UCSD-AML1 (cell line): ENCODE measurements around the gene SNN.

Experiments
- DNase-seq: peaks from one replicate; lab custom pipeline; 2025; ENCODE audit not compliant: unreplicated experiment; lab: John Stamatoyannopoulos, UW

The SNN gene

GRCh38 chr16:11667824-11668622, at the start of gene SNN:
SNN (plus strand) TSS chr16:11668455; CDS start chr16:11676060, 7,605 bp downstream.
- DNase-seq, result peak; percentile 91

- DNase-seq, result peak; percentile 50
Observed at GRCh38 chr16:11619327-11619851, 48.9 kb upstream of the SNN start.

GRCh38 chr16:11620243-11621003, 47.8 kb upstream of the SNN start:
- no peak for DNase-seq

- no peak for DNase-seq
Observed at GRCh38 chr16:11621539-11621919, 46.7 kb upstream of the SNN start.

GRCh38 chr16:11621920-11622651, 46.2 kb upstream of the SNN start:
- no peak for DNase-seq

- DNase-seq, result no peak
Observed at GRCh38 chr16:11624205-11624604, 44.0 kb upstream of the SNN start.

DNA sequence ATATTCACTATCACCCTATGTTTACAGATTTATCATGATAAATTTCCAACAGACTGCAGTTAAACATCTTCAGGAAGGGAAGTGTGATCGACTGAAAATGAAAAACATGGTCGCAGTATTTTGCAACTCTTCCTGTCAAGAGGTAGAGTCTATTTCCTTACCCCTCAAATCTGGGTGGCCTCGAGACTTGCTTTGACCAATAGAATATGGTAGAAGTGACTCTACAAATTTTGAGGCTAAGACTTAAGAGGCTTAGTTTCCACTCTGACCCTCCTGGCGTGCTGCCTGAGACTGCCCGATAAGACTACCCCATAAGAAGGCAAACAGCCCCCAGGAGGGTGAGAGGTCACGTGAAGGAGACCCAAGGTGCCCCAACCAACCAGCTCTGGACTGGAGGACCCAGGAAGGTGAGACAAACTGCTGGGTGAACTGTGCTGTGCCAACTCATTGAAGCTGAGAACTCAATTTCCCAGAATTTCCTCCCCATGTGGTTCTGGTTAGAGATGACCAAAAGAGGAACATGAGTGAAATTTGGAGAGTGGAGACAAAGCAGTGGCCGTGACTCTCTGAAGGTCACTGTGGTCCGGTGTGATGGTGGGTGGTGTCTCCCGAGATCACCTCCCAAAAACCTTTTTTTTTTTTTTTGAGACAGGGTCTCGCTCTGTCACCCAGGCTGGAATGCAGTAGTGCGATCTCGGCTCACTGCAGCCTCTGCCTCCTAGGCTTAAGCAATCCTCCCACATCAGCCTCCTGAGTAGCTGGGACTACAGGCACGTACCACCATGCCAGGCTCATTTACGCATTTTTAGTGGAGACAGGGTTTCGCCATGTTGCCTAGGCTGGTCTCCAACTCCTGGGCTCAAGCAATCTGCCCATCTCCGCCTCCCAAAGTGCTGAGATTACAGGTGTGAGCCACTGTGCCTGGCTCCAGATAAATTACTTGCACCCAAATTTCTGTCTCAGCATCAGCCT, 43.3 kb upstream of the SNN start:
- DNase-seq, result peak; percentile 36

DNA sequence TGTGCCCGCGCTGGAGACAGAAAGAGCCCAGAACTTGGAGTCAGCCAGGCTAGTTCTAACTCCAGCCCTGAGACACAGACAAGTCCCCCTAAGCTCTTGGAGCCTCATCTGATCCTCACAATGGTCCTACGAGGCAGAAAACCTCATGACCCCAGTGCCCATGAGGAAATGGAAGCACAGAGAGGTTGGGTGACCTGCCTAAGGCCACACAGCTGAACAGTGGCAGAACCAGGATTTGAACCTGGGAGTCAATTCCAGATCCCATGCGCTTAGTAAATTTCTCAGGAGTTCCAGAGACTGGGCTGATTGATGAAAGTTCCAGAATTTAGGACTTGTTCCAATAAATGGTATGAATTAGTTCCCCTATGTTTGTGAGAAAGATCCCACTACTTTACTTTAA, 42.5 kb upstream of the SNN start:
- DNase-seq, result no peak

- DNase-seq, result no peak
Observed at GRCh38 chr16:11626657-11627291, 41.5 kb upstream of the SNN start.

GRCh38 chr16:11627292-11627663, 41.0 kb upstream of the SNN start:
- no peak for DNase-seq

- DNase-seq, result no peak
Observed at GRCh38 chr16:11627822-11628457, 40.3 kb upstream of the SNN start.

DNA sequence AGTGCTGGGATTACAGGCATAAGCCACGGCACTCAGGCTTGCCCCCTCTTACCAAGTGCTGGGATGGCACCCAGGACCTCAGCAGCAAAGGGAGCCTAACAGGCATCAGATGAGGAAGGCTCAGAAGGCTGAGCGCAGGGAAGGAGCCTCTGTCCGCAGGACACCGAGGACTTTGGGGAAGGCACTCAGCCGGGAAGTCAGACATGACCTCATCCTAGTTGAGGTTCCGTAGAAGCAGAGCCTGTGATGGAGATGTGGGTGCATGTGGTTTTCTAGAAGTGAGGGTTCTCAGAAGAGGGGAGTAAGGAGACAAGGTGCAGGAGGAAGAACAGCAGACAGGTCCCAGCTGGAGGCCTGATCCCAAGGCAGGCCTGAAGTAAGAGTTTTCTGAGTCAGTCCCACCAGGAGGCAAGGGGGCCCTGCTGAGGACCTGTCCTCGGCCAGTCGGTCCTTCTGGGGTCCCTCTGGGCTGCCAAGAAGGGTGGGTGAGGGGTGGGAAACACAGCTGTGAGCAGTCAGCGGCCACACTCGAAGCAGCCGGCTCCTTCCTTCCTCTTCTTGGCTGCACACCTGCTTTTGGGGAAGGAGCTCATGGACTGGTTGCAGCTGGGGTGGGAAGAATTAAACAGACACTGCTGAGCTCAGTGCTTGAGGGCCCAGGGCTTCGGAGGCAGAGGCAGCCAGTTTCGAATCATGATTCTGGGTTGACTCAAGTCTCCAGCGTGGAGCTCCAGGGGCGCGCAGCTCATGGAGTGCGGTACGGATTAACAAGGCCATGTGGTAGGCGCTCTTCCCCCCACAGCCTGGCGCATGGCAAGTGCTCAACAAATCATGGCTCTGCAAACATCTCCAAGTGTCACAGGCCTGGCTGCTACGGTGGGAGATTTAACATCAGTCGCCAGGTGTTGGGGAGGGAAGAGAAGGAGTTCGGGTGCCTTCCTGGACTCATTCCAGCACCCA, 38.9 kb upstream of the SNN start:
- DNase-seq, result peak; percentile 48

- DNase-seq, result no peak
Observed at GRCh38 chr16:11630046-11630767, 38.0 kb upstream of the SNN start.

DNA sequence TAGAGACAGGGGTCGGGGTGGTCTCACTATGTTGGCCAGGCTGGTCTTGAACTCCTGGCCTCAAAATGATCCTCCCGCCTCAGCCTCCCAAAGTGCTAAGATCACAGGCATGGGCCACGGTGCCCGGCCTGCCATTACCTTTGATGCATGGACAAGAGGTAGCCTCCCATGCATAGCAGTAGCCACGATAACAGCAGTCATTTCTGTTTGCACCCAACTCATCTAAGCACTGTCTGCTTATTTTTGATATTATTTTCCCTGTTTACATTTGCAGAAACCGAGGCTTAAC, 37.5 kb upstream of the SNN start:
- DNase-seq, result no peak

GRCh38 chr16:11631214-11631613, 37.0 kb upstream of the SNN start:
- no peak for DNase-seq

DNA sequence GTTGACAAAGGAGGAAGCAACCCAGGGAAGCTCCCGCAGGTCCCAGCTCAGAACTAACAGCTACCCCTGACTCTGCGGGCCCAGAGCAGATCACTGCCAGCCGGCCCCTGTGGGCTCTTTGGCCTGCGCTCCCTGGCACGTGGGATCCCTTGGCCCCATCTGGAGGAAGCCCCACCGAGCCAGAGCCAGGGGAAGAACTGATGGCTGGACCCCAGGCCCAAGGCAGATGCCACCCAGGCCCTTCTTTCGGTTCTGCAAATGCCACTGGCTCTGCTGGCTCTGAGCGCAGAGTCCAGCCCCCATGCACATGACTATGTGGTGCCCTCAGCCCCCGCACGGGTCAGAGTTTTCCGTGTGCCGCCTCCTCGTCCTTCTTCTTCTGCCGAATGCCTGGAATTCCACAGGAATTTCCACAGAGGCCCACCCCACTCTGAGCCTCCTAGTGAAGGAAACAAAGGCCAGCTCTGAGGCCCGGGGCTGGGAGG, 35.8 kb upstream of the SNN start:
- DNase-seq, result no peak

- no peak for DNase-seq
Observed at GRCh38 chr16:11633113-11633512, 35.1 kb upstream of the SNN start.

DNA sequence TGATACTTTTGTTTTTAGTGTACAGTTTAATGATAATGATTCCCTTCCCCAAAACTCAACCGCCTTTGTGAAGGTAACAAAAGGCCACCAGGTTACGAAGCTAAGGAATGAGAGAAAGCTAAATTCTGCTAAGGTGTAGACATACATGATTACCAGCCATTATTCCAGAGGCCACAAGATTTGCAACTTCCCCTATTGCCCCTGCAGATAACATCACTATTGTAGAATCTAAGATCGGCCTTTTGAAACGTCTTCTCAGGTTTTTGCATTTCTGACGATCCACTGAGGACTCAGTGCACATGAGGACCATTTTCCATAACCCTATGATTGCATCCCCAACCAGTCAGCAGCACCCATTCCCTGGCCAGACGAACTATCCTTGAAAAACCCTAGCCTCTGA, 33.9 kb upstream of the SNN start:
- no peak for DNase-seq
